ENCODE data around the gene KAZN. TPM values are rescaled to one million over a fixed set of nuclear protein-coding genes. Genes with fewer than 3 reads are reported as not detected.

KAZN gene
- total and polyA plus RNA-seq, 9 donors, result 10.1 to 56.4 (median 27.9) TPM

DNA sequence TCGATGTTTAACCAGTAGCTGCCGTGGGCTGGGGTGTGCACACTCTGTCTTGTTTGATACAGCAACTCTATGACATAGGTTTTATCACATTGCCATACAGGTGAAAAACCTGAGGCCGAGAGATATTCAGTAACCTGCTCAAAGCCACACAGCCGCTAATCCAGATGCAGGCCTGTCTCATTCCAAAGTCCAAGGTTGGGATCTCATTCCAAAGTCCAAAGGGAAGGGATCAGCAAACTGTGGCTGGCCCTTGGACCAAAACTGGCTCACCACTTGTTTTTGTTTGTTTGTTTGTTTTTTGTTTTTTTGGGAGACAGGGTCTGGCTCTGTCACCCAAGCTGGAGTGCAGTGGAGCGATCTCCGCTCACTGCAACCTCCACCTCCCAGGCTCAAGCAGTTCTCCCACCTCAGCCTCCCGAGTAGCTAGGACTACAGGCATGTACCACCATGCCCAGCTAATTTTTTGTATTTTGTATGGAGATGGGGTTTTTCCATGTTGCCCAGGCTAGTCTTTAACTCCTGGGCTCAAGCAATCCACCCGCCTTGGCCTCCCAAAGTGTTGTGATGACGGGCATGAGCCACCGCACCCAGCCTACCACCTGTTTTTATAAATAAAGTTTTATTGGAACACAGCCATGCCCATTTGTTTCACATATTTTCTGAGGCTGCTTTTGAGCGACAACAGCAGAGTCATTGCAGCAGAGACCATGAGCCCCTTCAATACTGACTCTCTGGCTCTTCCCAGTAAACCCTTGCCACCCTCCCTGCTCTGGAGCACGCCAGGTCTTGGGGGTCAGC lies 391.6 kb downstream of the KAZN start:
- TF ChIP-seq, protein P1, sequence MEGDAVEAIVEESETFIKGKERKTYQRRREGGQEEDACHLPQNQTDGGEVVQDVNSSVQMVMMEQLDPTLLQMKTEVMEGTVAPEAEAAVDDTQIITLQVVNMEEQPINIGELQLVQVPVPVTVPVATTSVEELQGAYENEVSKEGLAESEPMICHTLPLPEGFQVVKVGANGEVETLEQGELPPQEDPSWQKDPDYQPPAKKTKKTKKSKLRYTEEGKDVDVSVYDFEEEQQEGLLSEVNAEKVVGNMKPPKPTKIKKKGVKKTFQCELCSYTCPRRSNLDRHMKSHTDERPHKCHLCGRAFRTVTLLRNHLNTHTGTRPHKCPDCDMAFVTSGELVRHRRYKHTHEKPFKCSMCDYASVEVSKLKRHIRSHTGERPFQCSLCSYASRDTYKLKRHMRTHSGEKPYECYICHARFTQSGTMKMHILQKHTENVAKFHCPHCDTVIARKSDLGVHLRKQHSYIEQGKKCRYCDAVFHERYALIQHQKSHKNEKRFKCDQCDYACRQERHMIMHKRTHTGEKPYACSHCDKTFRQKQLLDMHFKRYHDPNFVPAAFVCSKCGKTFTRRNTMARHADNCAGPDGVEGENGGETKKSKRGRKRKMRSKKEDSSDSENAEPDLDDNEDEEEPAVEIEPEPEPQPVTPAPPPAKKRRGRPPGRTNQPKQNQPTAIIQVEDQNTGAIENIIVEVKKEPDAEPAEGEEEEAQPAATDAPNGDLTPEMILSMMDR (IDR thresholded peaks at IDR 0.05), result no peak
- TF ChIP-seq EP300 (IDR thresholded peaks at IDR 0.05), result no peak
- no peak for TF ChIP-seq POLR2A (IDR thresholded peaks at IDR 0.05)
- Histone ChIP-seq H3K27ac (no peak overlapping the region), H3K4me3 (no peak overlapping the region), H3K9me3 (no peaks in the 10 kb centered on the region), H3K27me3 (no peaks in the 10 kb centered on the region), H3K36me3 (no peaks in the 10 kb centered on the region), H3K4me1 (ENCODE audit: insufficient read depth) (no peaks in the 10 kb centered on the region)
- WGBS, 3 donors, result 92 to 96% (median 93%) methylated on average over 12 of the region's 12 CpGs
- intact Hi-C loops (cut with DNase I), result no loop called here
- no peak for DNase-seq

GRCh38 chr1:14993414-14993813 lies 394.9 kb downstream of the KAZN start:
- no peaks in the 10 kb centered on the region for H3K27me3 ChIP-seq
- H3K4me3 ChIP-seq, result no peak overlapping the region
- no peaks in the 10 kb centered on the region for H3K36me3 ChIP-seq
- WGBS, 3 donors, result 78 to 84% (median 83%) methylated on average over 13 of the region's 13 CpGs
- H3K4me1 ChIP-seq (ENCODE audit: insufficient read depth), result peaks cover 6% of the 10 kb centered on the region
- intact Hi-C loops (cut with DNase I), result no loop called here
- no peaks in the 10 kb centered on the region for H3K9me3 ChIP-seq
- DNase-seq, result no peak
- no peak for TF ChIP-seq POLR2A (IDR thresholded peaks at IDR 0.05)
- TF ChIP-seq, protein P1 (IDR thresholded peaks at IDR 0.05), result no peak
- no peak for TF ChIP-seq EP300 (IDR thresholded peaks at IDR 0.05)
- no peak overlapping the region for H3K27ac ChIP-seq

DNA sequence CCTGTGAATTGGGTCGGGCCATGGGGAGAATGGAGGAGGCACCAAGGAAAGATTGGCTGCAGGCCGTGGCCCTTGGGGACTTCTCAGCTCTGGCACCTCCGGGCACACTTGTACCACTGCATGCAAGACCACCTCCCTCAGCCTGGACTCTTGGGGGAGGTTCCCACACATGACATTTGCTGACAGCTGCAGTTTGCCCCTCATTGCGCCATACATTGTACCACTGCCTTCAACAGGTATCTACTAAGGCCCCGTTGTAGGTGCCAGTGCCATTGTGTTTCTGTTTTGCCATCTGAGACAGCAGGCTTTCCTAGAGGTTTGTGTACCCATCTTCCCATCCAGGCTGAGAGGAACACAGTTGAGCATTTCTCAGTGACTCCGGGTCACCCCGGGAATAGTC lies 395.7 kb downstream of the KAZN start:
- H3K4me1 ChIP-seq (ENCODE audit: insufficient read depth), result peaks cover 9% of the 10 kb centered on the region
- H3K27me3 ChIP-seq, result no peaks in the 10 kb centered on the region
- no peak overlapping the region for H3K27ac ChIP-seq
- no peaks in the 10 kb centered on the region for H3K36me3 ChIP-seq
- no peak for TF ChIP-seq EP300 (IDR thresholded peaks at IDR 0.05)
- TF ChIP-seq, protein P1 (IDR thresholded peaks at IDR 0.05), result no peak
- no peak for TF ChIP-seq POLR2A (IDR thresholded peaks at IDR 0.05)
- WGBS, 3 donors, result 91 to 94% (median 92%) methylated on average over 7 of the region's 7 CpGs
- DNase-seq, result no peak
- no peaks in the 10 kb centered on the region for H3K9me3 ChIP-seq
- intact Hi-C loops (cut with DNase I), result no loop called here
- H3K4me3 ChIP-seq, result no peak overlapping the region

DNA sequence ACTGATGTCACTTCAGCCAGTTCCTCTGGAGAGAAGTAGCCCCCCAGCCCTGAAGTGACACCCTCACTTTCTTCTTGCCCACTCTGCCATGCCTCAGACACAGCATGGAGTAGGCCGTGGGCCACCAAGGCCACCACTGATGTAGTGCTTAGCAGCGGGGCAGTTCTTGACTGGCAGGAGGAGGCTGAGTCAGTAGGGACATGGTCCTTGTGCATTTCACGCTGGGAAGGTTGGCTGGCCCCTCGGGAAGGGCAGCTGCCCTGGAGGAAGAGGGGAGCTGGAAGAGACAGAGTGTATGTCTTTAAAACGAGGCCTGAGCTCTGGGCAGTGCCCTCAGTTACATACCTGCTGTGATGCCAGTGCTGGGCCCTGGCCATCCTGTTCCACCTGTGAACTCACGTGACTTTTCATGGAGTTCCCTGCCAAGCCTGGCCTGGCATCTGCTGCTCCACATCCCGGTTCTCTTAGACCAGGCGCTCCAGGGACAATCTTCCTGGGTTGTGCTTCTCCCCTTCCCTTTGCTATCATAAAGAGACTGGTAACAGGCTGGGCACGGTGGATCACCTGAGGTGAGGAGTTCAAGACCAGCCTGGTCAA lies 396.5 kb downstream of the KAZN start:
- intact Hi-C loops (cut with DNase I), result no loop called here
- no peak for DNase-seq
- no peaks in the 10 kb centered on the region for H3K9me3 ChIP-seq
- no peaks in the 10 kb centered on the region for H3K27me3 ChIP-seq
- H3K4me1 ChIP-seq (ENCODE audit: insufficient read depth), result peaks cover 16% of the 10 kb centered on the region
- 85 to 90% (median 86%) methylated on average over 9 of the region's 9 CpGs for WGBS, 3 donors
- no peaks in the 10 kb centered on the region for H3K36me3 ChIP-seq
- H3K4me3 ChIP-seq, result no peak overlapping the region
- TF ChIP-seq, protein P1 (IDR thresholded peaks at IDR 0.05), result no peak
- TF ChIP-seq POLR2A (IDR thresholded peaks at IDR 0.05) (no peak), EP300 (IDR thresholded peaks at IDR 0.05) (no peak)
- no peak overlapping the region for H3K27ac ChIP-seq
